Type B pancreatic cell (in vitro differentiated cells): ENCODE results near the gene P2RX2. TPM values are rescaled to one million over a fixed set of nuclear protein-coding genes. Genes with fewer than 3 reads are reported as not detected.

Experiments used
- DNase-seq: peaks from one replicate; pipeline ENCODE4 v3.0.0; 2021; ENCODE audit warnings: mixed read lengths; ENCODE audit not compliant: unreplicated experiment; ENCODE audit errors: extremely low spot score
- H3K27ac Mint-ChIP-seq: 2 replicates; pipeline ENCODE4 v1.8.0; 2021; ENCODE audit warnings: mild to moderate bottlenecking, mixed read lengths
- H3K27me3 Mint-ChIP-seq: 2 replicates; pipeline ENCODE4 v1.8.0; 2021; ENCODE audit warnings: mixed read lengths
- H3K36me3 Mint-ChIP-seq: 2 replicates; pipeline ENCODE4 v1.8.0; 2021; ENCODE audit warnings: mixed read lengths
- H3K4me1 Mint-ChIP-seq: one replicate; pipeline ENCODE4 v1.8.0; 2021; ENCODE audit warnings: mixed read lengths; ENCODE audit not compliant: unreplicated experiment
- H3K4me3 Mint-ChIP-seq: 2 replicates; pipeline ENCODE4 v1.8.0; 2021; ENCODE audit warnings: mild to moderate bottlenecking, mixed read lengths
- H3K9me3 Mint-ChIP-seq: 2 replicates; pipeline ENCODE4 v1.8.0; 2021; ENCODE audit warnings: mixed read lengths
- CTCF ChIP-seq: fragments of 200-600 bp; sonication (generic); conservative IDR thresholded peaks from 2 replicates; pipeline ENCODE4 v1.5.0; 2021; ENCODE audit warnings: antibody characterized with exemption, mild to moderate bottlenecking
- total RNA-seq: library from RNA; stranded (reverse); gene quantifications from 2 replicates; pipeline ENCODE4 v1.2.1, GENCODE V29; 2021; ENCODE audit warnings: low replicate concordance

The P2RX2 gene
- total RNA-seq, 1 donor from 2014 or later: 2.8 TPM

- Mint-ChIP-seq H3K4me1 (peaks cover 3% of the 10 kb centered on the region), H3K4me3 (no peak overlapping the region), H3K27ac (no peak overlapping the region), H3K36me3 (peaks cover 17% of the 10 kb centered on the region), H3K27me3 (peaks cover 5% of the 10 kb centered on the region), H3K9me3 (no peaks in the 10 kb centered on the region)
- TF ChIP-seq CTCF: no peak
- DNase-seq: no peak
Observed at GRCh38 chr12:132580701-132581292, 37.8 kb upstream of the P2RX2 start.

- H3K9me3 Mint-ChIP-seq: no peaks in the 10 kb centered on the region
- peaks cover 3% of the 10 kb centered on the region for H3K4me1 Mint-ChIP-seq
- H3K36me3 Mint-ChIP-seq: peaks cover 17% of the 10 kb centered on the region
- H3K4me3 Mint-ChIP-seq: no peak overlapping the region
- no peak overlapping the region for H3K27ac Mint-ChIP-seq
- DNase-seq: no peak
- H3K27me3 Mint-ChIP-seq: peaks cover 12% of the 10 kb centered on the region
- no peak for TF ChIP-seq CTCF
Observed at GRCh38 chr12:132581348-132582057, 37.1 kb upstream of the P2RX2 start.

- Mint-ChIP-seq H3K27ac (no peak overlapping the region), H3K36me3 (peaks cover 17% of the 10 kb centered on the region), H3K4me3 (no peak overlapping the region), H3K4me1 (peaks cover 3% of the 10 kb centered on the region), H3K9me3 (no peaks in the 10 kb centered on the region), H3K27me3 (peaks cover 13% of the 10 kb centered on the region)
- TF ChIP-seq CTCF: no peak
- DNase-seq: no peak
Observed at GRCh38 chr12:132582058-132582420, 36.5 kb upstream of the P2RX2 start.

GRCh38 chr12:132582582-132583410 is 35.8 kb upstream of the P2RX2 start:
- no peak for TF ChIP-seq CTCF
- peaks cover 13% of the 10 kb centered on the region for H3K27me3 Mint-ChIP-seq
- H3K9me3 Mint-ChIP-seq: no peaks in the 10 kb centered on the region
- H3K27ac Mint-ChIP-seq: no peak overlapping the region
- peaks cover 3% of the 10 kb centered on the region for H3K4me1 Mint-ChIP-seq
- H3K4me3 Mint-ChIP-seq: no peak overlapping the region
- no peak for DNase-seq
- peaks cover 16% of the 10 kb centered on the region for H3K36me3 Mint-ChIP-seq

GRCh38 chr12:132583411-132583710 is 35.2 kb upstream of the P2RX2 start:
- H3K27me3 Mint-ChIP-seq: peaks cover 13% of the 10 kb centered on the region
- no peak overlapping the region for H3K4me3 Mint-ChIP-seq
- H3K9me3 Mint-ChIP-seq: no peaks in the 10 kb centered on the region
- peaks cover 12% of the 10 kb centered on the region for H3K36me3 Mint-ChIP-seq
- no peak overlapping the region for H3K27ac Mint-ChIP-seq
- H3K4me1 Mint-ChIP-seq: peaks cover 3% of the 10 kb centered on the region
- DNase-seq: no peak
- no peak for TF ChIP-seq CTCF
